ENCODE data around the gene AFAP1L2.

DNA sequence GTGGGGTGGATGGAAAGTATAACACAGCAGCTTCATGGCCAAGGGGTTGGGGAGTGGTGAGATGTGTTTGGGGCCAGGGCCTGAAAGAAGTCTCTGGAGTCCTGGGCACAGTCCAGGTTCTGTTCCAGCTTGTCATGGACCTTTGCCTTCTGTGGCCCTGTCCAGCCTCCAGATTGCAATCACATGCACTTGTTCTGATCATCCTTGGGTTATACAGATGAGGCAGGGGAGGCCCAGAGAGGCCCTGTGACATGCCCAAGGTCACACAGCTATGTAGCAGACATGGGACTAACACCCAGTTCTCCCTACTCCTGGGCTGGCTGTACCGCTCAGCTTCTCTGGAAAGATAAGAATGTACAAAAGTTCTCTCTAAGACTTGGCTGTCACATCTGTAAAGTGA lies 153.6 kb downstream of the AFAP1L2 start:
- TF ChIP-seq, protein P1, sequence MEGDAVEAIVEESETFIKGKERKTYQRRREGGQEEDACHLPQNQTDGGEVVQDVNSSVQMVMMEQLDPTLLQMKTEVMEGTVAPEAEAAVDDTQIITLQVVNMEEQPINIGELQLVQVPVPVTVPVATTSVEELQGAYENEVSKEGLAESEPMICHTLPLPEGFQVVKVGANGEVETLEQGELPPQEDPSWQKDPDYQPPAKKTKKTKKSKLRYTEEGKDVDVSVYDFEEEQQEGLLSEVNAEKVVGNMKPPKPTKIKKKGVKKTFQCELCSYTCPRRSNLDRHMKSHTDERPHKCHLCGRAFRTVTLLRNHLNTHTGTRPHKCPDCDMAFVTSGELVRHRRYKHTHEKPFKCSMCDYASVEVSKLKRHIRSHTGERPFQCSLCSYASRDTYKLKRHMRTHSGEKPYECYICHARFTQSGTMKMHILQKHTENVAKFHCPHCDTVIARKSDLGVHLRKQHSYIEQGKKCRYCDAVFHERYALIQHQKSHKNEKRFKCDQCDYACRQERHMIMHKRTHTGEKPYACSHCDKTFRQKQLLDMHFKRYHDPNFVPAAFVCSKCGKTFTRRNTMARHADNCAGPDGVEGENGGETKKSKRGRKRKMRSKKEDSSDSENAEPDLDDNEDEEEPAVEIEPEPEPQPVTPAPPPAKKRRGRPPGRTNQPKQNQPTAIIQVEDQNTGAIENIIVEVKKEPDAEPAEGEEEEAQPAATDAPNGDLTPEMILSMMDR (IDR thresholded peaks at IDR 0.05) = no peak
- TF ChIP-seq POLR2AphosphoS5 (IDR thresholded peaks at IDR 0.05) = no peak
- TF ChIP-seq EP300 (IDR thresholded peaks at IDR 0.05) = no peak
